NCI-H2171 (cell line): ENCODE results near the gene SDC1.
"Not testable (repeated sequence)": the region's sequence is repeated elsewhere in the genome, so short reads cannot be mapped to it uniquely, and the experiment has no call there.

Experiments
- DNase-seq: peaks from one replicate; lab custom pipeline; 2025; lab: John Stamatoyannopoulos, UW

SDC1 gene, protein sequence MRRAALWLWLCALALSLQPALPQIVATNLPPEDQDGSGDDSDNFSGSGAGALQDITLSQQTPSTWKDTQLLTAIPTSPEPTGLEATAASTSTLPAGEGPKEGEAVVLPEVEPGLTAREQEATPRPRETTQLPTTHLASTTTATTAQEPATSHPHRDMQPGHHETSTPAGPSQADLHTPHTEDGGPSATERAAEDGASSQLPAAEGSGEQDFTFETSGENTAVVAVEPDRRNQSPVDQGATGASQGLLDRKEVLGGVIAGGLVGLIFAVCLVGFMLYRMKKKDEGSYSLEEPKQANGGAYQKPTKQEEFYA

DNA sequence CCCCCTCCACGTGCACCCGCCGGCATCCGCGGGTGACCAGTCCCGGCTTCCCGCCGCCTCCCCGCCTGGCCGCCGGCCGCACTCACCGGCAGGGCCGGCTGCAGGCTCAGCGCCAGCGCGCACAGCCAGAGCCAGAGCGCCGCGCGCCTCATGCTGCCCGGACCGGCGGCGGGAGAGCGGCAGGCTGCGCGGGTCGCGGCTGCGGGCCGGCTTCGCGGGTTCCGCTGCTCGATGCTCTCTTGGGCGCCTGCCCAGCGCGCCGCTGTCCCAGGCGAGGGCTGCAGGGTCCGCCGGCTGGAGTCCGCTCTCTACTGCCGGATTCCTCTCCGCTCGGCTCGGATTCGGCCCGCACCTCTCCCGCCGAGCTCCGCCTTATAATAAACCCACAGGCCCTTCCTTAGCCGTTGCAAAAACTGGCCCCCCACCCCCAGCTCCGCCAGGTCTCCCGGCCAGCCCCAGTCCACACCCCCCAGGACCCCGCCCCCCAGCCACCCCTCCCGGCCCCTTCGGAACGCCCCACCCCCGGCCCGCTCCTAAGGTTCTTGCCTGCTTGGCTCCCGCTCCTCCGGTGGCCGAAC lies at the start of gene SDC1:
TSS of gene SDC1 (minus strand) at position 415 of the 578 bp plus-strand sequence. CDS start at position 152, 263 bp downstream.
- DNase-seq, result peak; percentile 46

DNA sequence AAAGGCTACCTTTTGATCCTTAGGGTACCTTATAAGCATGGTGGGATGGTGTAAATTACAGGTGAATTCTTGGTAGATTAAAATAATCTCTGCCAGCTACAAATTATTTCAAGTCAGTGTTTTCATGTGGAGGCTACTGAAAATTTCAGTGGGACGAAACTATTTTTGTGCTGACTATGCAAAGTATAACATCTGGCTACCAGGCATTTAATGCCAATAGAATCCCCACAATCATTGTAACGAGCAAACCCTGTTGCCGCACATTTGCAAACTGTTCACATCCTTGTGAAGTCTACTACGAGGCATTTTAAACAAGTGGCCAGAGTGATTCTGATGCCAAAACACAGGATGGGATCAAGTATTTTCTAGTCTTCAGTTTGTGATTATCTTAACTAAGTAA lies 48.1 kb upstream of the SDC1 start:
- no peak for DNase-seq

DNA sequence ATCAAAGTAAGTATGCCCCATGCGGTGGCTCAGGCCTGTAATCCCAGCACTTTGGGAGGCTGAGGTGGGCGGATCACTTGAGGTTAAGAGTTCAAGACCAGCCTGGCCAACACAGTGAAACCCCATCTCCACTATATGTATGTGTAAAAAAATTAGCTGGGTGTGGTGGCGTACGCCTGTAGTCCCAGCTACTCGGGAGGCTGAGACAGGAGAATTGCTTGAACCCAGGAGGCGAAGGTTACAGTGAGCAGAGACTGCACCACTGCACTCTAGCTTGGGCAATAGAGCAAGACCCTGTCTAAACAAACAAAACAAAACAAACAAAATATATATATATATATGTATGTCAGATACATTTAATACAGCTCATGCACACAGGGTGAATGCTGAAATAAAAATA lies 43.4 kb upstream of the SDC1 start:
- not testable (repeated sequence) for DNase-seq

DNA sequence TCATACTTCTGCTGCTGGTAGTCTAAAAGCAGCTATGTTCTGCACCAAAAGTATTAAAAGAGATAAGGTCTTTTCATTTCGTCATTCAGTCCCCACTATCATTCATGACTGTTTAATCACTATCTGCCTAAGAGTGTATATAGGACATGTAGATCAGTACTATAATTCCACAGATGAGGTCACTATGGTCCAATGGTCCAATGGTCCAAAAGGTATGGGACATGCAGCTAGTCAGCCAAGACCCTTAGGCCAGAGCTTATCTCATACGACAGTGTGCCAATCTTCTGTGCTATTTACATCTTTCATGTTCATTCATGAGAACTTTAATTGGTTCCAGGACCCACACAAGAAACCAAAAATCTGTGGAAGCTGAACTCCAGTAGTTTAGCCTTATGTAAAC lies 42.6 kb upstream of the SDC1 start:
- DNase-seq, result no peak

DNA sequence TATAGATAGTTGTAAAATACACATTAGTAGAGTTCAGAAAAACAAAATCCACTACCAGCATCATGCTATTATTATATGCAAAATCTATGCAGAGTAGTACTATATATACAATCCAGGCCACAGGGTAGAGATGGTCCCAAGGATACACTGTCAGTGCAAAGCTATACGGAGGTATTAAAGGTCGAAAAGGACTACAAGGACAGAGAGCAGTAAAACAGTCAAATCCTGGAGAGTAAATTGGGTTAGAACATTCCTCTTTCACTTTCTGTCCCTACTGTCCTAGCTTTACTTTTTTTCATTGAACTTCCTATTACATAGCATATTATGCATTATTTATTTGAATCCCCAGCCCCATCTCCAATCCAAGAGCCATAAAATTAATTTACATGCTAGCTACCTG lies 39.7 kb upstream of the SDC1 start:
- DNase-seq, result no peak

DNA sequence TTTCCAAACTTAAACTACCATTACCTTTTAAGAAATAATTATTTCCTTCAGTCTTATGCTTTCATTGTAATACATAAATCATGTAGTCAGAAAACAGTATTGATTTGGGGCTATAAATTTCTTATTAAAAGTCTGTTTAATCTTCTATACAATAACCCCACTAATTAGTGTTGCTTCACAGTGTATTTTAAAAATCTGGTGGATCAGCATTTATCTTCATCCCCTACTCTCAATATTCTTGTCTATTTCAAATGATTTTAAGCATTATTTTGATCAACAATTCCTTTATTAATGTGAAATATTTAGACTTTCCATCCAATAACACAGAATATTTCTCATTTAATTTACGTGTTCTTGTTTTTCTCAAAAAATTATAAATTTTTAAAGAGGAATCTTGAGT lies 32.5 kb upstream of the SDC1 start:
- DNase-seq, result no peak

DNA sequence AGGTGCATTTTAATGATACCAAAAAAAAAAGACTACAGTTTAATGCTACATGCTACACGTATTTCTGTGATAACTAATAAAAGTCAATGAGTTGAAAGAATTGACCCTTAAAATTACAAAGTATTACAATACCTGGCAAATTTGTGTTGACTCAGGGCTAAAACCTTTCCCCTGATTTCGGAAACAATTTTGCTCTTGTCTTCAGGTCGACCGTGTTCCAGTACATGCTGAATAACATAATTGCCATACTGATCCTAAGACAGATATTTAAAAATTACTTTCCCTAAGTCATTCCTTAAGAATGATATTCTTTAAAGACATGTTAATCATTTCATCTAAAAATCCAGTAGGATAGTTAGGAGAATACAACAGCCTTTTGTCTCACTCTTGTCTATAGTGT lies 29.8 kb upstream of the SDC1 start:
- DNase-seq, result no peak

DNA sequence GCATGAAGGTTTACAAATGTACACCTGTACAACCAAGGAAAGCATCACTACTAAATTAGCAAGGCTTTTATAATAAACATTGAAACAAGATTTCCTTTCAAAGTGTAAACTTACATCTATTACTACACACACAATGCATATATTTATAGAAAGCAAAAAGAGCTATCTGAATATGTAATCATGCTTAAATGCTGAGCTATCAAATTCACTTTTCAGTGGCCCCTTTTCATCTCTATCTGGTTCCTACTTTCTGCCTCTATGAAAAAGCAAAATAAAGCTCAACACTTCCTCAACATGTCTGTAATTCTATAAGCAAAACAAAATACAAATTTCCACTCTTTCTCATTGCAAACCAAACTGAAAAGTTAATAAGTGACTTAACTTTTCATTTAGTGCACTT lies 25.5 kb upstream of the SDC1 start:
- no peak for DNase-seq

DNA sequence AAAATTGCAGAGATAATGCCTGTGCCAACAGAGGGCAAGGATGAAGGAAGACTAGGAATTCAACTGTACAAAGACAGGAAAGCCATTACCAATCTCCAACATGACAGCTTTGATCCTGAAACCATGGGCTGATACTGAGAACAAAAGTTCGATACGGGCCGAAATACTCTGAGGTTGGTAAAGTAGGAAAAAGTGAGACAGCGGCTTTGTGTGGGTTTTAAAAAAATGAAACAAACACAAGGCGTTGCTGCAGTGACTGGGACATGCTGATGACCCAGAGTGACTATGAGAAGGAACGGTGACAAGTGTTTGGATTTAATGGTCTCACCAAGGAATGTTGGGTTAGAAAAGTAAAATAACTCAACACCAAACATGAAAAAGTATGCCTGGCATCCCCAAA lies 24.2 kb upstream of the SDC1 start:
- DNase-seq, result no peak

DNA sequence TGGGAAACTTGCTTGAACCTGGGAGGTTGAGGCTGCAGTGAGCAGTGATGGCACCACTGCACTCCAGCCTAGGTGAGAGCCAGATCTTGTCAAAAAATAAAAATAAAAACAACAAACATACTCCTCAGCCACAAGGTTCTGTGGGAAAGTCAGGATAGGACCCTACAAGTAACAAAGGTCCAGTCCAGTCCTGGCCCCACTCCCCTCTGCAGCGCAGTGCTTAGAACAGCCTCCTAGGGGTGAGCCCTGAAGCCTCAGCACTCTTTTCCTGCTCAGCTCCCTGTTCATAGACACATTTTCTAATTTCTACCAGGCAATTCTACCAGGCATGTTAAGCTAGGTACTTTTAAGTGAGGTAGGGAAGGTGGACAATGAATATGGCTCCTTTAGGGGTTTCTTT lies 22.2 kb upstream of the SDC1 start:
- no peak for DNase-seq

DNA sequence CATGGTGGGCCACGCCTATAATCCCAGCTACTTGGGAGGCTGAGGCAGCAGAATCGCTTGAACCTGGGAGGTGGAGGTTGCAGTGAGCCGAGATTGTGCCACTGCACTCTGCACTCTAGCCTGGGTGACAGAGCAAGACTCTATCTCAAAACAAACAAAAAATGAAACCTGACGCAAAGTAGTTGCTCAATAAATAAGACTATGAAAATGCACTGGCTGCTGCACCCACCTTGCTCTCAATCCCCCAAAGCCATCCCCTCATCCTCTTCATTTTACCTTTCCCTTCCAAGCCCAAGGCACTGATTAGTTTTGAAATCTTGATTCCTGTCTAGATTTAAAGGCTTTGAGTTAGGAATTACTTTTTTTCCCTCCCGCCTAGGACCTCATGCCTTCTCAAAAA lies 18.7 kb upstream of the SDC1 start:
- not testable (repeated sequence) for DNase-seq

DNA sequence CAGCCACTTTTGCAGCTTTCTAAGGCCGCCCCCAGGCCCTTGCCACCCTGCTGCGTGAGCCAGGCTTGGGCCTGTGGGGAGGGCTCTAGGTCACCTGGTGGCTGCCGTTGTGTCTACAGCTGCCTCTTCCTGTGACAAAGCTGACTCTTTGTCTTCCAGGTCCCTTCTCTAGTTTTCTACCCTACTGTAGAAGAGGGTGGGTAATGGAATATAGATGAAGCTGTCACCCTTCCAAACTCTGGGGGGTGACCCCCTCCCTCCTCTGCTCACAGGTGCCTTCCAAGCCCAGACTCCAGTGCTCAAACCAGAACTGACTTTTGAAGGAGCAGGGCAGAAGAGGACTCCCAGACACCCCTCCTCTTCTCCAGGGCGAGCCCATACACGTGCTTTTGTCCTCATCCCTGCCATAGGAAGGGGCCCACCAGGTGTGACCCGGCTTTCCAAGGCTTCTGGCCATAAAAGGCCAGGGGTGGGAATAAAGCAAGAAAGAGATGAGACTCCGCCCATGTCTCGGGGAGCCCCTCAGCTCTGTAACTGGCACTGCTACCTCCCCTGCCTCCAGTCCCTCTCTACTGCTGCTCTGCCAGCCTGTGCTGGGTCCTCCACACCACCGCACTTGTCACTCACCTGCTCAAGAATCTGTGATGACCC lies 17.9 kb upstream of the SDC1 start:
- no peak for DNase-seq

DNA sequence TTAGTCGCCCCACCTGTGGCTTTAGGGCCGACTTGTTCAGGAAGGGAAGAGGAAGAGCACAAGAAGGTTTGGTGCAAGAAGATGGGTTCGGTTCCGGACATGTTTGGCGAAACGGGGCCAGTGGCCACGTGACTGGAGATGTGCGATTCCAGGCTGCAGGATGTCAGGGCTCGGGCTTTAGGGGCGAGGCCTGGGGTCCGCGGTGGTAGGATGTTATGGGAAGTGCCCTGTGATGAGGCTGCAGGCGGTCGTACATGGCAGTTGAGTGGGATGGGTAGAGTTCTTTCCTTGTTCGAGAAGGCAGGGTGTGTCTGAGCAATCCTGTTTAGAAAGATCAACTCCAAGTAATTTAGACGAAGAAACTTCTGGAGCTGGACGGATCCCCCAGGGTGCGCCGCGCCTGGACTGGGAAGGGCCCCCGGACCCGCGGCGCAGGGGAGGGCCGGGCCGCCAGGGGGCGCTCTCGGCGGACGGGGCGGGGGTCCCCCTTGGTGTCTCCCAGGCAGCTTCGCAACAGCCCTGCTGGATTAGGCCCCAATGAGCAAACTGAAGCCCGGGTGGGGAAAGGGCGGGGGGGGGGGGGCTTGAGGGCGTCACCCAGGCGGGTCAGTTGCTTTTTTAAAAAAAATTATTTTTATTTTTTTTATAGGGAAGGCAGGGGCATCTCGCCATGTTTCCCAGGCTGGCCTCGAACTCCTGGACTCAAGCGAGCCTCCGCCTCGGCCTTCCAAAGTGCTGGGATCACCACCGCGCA lies 17.2 kb upstream of the SDC1 start:
- no peak for DNase-seq

DNA sequence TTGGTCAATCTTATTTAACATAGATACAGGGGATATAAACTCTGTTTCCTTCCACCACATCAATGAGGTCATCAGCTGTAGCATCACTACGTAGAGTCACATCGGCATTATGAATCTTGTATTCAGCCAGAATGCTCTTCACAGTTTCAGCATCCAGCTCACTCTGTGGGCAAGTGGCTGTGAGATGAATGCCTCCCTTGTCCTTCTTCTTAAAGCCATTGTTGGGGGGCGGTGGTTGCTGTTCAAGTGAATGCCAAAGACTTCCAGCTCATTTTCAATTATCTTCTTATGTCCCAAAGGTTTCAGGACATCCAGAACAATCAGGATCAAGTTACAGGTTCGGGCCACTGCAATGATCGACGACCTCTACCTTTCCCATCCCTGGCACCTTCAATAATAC lies 15.4 kb upstream of the SDC1 start:
- DNase-seq, result not testable (repeated sequence)

DNA sequence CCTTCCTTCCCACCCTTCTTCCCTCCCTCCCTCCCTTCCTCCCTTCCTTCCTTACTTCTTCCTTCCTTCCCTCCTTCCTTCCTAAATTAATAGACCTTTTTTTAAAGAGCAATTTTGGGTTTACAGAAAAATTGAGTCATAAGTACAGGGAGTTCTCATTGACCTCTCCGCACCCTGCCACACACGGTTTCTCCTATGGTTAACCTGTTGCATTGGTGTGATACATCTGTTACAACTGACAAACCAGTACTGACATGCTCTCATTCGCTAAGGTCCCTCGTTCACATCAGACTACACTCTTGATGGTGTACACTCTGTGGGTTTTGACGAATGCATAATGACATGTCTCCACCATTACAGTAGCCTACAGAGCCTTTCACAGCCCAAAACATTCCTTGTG lies 11.6 kb upstream of the SDC1 start:
- DNase-seq, result no peak

DNA sequence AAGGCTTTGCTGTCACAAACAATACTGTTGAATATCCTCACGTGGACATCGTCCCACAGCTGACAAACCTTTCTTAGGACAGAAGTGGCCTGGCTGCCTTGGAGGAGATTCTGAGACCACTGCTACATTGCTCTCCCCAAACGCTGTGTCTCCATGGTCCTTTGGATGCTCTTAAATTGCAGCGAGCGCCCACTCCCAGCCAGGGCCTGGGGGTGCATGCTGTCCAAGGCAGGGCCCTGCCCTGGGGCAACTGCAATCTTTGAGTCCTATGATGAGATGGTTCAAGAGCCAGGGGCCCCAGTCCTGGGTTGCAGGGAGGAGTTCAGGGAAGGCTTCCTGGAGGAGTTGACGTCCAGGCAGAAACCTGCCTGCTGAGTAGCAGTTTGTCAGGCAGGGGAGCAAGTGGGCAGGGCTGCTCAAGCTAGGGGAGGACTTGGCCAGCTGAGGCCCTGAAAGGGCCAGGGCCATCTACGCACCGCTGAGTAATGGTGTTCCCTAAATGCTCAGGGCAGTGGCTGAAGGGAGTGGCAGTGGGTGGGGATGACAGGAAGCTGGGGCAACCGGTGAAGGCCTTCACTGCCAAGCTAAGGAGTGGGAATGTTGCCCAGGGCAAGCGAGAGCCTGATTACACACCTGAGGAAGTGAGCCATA lies 10.8 kb upstream of the SDC1 start:
- DNase-seq, result no peak

DNA sequence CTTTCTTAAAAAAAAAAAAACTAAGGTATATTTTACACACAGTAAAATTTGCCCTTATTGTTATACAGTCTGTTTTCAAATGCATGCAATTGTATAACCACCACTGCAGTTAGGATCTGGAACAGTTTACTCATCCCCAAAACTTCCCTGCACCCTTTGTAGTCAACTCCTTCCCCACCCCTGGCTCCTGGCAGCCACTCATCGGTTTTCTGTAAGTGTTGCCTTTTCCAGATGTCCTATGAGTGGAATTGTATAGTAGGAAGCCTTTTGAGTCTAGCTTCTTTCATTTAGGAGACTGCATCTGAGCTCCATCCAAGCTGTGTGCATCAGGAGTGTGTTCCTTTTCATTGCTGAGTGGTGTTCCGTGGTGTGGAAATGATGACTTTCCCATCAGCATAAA lies 9.7 kb upstream of the SDC1 start:
- not testable (repeated sequence) for DNase-seq

DNA sequence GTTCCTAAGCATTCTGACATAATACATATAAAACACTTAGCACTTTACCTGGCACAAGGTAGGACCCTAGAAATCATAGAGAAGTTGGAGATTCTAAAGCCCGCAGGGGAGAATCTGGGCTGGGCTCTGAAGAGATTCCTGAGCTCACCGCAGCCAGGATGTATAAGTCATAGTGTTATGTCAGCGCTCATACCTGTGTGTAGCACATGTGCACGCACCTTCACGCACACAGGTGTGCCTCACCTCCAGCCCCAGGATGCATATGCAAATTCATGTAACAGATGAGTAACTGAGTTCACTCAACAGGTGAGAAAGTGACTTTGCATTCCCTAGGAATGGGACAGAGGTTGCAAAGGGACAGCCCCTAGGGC lies 7.9 kb upstream of the SDC1 start:
- DNase-seq, result no peak

DNA sequence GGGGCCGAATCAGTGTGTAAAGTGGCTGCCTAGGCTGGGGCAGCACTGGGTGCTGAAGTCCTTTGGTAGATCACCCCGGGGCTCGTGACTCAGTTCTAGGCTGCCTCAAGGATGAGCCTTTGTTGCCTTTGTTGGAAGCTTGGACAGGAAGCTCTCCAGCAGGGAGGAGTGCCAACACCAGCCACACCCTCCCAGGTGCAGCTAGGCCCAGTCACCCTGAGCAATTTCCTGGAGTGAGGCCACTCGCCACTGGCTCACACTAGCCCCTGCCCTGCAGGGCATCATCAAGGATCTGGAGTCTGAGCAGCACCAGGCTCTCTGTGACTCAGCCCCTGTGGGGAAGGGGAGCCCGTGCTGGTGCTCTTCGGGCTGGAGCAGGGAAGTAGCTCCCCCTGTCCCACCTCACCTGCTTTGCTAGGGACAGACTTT lies 6.7 kb upstream of the SDC1 start:
- no peak for DNase-seq

DNA sequence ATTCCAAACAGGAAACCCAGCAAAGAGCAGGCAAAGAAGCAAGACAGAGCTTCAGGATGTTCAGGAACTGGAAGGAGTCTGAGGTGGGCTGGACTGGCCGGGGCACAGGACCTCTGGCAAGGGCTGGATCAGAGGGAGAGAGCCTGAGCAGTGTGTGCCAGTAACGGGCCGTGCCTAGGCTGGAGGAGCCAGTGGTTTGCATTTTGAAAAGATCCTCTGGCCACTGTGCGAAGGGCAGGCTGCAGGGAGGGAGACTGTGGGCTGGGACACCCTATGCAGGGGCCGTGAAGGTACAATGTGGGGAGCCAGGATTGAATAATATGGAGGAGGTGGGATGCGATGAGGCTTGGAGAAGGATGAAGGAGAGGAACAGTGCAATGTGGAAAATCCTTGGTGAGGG lies 6.2 kb upstream of the SDC1 start:
- no peak for DNase-seq

DNA sequence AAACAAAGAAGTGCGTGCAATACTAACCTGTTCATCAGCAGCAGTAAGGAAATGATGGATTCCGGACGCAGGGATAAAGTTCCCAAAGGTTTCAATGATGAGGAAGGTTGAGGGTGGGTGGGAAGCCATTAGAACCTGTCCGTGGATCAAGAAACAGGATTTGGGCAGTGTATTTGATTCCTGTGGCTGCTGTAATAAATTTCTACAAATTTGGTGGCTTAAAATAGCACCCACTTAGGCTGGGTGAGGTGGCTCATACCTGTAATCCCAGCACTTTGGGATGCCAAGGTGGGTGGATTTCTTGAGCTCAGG lies 5.1 kb upstream of the SDC1 start:
- no peak for DNase-seq

DNA sequence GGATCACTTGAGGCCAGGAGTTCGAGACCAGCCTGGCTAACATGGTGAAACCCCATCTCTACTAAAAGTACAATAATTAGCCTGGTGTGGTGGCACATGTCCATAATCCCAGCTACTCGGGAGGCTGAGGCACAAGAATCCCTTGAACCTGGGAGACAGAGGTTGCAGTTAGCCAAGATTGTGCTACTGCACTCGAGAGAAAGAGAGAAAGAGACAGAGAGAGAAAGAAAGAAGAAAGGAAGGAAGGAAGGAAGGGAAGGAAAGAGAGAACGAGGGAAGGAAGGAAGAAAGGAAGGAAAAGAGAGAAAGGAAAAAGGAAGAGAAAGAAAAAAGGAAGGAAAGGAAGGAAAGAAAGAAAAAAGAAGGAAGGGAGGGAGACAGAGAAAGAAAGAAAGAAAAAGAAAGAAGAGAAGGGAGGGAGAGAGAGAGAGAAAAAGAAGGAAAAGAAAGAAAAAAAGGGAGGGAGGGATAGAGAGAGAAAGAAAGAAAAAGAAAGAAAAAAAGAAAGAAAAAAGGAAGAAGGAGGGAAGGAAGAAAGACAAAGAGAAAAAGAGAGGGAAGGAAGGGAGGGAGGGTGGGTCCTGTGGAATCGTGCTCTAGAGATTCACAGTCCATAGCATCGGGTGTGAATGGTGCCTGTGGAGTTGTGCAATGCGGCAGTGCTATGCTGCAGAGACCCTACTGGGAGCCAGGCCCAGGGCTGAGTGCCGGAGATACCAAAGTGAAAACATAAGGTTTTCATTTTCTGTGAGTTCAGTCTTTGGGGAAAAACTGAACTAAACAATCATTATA lies 4.6 kb upstream of the SDC1 start:
- DNase-seq, result no peak
